CD4-positive, alpha-beta T cell treated with Interleukin-6 at 100 ng/mL for 8 hours (primary cell): ENCODE data around the gene MAEL.
"Not testable (repeated sequence)": the region's sequence is repeated elsewhere in the genome, so short reads cannot be mapped to it uniquely, and the experiment has no call there.

Experiments
- DNase-seq: peaks from one replicate; pipeline ENCODE4 v3.0.0-alpha.2; 2020; ENCODE audit warnings: mixed read lengths, low spot score

MAEL gene

DNA sequence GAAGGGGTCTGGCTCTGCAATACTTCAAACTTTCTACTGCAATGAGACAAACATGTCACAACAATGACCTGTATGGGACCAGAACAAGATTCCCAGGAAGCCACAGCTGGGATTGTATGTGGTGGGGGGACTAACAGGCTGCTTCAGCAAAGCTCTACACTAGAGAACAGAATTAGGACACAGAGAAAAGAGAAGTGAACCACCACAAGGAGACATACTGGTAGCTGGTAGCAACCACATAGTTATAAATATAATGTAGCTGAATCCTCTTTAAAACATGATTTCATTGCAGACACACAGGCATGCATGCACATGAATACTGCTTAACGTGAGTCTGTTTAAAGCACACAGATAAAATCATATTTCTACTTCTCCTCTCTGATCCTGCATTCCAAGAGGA lies 10.3 kb upstream of the MAEL start:
- DNase-seq: no peak

GRCh38 chr1:166980383-166980782 lies 8.7 kb upstream of the MAEL start:
- no peak for DNase-seq

DNA sequence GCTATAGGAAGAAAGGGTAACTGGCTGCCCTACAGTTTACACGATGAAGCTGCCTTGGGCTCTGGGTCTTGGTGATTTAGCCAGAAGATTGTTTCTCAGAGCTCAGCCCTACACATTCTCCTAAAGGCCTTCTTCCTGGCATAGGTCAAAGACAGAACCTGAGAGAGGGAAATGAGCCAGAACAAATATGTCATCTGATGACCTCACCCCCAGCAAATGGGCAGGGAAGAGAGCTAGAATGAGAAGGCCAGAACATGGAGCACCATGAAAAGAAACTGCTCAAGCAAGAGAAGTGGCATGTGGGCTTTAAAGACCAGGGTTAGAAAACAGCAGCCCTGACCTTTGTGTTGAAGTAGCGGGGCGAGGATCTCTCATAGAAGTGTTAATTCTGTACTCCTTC lies 8.3 kb upstream of the MAEL start:
- DNase-seq: no peak

DNA sequence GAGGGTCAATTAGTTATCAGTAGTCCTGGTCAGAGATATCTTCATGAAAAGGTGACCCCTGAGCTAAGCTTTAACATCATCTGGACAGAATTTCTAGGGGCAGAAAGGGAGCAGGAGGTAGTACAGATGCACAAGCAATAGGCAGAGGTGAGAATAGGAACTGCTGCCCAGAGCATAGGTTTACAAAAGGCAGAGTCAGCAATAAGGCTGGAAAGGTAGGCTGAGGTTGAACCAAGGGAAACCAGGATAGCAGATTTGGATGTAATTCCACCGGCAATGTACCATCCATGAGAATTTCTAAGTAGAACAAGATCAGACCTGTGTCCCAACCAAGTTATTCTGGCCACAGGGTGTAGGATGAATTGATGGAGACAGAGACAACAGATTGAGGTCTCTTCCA lies 7.5 kb upstream of the MAEL start:
- no peak for DNase-seq

DNA sequence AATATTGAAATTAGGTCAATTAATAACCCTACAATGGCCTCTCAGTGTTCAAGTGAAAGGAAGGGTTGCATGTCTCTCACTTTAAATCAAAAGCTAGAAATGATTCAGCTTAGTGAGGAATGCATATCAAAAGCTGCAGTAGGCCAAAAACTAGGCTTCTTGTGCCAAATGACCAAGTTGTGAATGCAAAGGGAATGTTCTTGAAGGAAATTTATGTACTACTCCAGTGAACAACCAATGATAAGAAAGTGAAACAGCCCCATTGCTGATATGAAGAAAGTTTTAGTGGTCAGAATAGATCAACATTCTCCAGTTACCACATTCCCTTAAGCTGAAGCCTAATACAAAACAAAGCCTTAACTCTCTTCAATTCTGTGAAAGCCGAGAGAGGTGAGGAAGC lies 10.0 kb downstream of the MAEL start:
- DNase-seq: no peak

- DNase-seq: no peak
These were observed 10.5 kb downstream of the MAEL start for GRCh38 chr1:166999500-167000055.

GRCh38 chr1:167000546-167000945 lies 11.5 kb downstream of the MAEL start:
- DNase-seq: no peak

DNA sequence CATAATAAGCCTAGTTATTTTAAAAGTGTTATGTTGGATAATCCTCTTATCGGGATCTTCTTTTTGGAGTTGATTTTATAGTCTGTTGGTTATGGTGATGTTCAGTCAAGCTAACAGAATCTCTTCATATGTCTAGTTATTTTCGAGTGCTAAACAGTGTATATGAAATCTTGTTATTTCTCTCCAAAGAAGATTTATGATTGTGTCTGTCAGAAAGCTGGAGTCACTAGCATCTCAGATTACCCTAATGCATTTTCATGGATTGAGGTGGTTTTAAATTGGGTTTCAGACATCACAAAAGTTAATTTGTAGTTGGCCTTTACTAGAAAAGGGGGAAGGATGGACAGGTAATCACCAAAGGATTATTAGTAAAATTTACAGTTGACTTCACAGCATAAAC lies 13.3 kb downstream of the MAEL start:
- no peak for DNase-seq

- DNase-seq: no peak
These were observed 14.6 kb downstream of the MAEL start for GRCh38 chr1:167003711-167004110.

DNA sequence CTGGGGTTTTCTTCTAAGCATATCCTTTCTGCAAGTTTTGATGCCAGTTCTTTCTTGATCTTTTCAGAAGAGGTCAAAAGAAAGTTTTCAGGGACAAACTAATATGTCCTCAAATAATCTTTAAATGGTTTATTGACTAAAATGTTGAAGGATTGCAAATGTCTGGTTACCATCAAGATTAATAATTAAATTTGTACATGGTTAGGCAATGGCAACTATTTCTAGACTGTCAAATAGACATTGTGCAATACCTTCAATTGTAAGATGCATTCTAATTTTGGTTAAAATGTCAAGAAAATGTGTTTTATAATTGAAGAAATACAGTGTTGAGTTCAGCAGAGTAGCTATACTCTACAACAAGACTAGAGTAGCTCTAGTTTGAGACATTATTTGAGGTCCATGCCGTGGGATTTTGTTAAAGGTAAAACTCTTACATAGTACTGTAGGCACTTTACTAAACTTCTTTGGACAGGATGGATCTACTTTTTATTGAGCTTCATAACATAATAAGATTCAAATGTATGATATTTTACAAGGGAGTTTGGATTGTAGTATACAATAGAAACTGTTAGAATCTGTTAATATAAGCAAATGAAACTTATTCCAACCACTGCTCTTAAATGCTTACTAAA lies 22.6 kb downstream of the MAEL start:
- no peak for DNase-seq

DNA sequence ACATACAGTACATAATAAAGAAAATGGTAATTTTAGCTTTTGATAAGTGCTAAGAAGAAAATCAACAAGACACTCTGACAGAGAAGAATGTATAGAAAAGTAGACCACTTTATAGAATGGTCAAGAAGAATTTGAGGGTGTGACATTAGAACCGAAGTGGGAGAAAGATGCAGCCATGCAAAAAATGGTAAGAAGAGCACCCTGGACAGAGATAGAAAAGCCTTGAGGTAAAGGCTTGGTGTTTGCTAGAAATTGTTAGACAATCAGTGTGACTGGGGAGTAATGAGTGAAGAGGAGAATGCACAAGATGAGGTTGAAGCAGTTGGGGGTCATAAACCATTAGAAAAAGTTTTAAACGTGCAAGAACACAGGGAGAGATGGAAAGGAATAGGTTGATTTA lies 23.5 kb downstream of the MAEL start:
- DNase-seq: no peak

- DNase-seq: no peak
These were observed 24.2 kb downstream of the MAEL start for GRCh38 chr1:167013108-167013929.

- DNase-seq: no peak
These were observed 27.1 kb downstream of the MAEL start for GRCh38 chr1:167016100-167016750.

DNA sequence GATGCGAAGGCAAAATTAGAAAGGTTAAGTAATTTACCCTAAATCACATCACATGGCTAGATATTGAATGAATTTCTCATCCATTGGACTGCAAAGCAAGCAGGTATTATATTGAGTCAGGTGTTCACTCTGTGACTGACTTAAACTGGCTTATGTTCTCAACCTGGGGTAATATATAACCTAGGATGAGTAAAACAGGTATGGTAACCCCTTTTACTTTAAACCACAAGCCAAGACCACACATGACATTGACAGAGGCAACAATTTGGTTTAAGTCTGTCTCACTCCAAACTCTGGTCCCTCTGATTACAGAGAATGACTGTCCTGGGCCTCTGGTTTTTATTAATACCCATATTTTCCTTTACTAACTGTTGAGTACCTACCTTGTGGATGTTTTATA lies 33.3 kb downstream of the MAEL start:
- DNase-seq: no peak

GRCh38 chr1:167029553-167029952 lies 40.5 kb downstream of the MAEL start:
- DNase-seq: not testable (repeated sequence)

DNA sequence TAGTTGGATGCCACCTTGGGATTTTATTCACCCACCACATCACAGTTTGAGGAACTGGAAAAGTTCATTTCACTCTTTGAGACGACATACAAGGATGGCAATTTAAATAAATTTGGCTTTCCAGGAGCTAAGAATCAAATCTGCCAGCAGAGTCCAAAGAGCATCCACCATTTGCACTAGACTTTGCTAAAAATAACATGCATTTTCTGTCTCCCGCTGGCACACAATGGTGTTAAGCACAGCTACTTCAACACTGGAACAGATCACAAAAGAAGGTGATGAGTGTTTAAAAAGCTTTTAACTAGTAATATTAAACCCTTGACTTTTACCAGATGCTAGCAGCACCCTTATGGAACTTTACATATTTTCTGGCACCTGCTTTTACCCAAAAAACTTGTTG lies 44.6 kb downstream of the MAEL start:
- no peak for DNase-seq

DNA sequence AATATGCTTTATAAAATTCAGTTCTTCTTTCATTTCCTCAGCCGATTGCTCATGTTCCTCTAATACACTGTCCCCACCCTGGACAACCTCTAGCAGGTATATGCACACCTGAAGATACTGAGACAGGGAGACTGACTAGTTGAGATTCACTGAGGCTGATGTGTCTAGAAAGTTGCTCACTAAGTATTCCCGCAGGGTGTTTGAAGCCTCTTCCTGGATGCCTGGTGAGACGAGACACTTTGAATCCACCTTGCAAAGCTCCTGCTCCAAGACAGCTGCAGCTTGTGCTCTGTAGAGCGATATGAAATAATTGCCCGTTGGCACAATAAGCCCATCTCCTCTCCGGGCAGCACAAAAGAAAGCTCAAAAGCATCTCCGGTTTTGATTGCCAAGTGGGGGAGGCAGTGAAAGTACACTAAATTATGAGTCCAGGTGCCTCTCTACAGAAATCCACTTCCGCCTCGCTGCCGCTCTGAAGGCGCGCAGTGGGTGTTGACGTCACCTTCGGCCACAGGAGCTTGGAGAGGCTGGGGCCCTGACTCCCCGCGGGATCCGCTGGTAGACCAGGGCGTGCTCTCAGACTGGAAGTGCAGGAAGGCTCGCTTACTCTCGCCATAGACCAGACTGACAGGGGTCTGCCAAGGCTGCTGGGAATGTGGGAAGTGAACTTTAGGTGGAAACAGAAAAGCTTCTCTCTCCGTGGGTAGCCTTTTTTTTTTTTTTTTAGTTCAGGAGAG lies 54.8 kb downstream of the MAEL start:
- peak; percentile 56 for DNase-seq

DNA sequence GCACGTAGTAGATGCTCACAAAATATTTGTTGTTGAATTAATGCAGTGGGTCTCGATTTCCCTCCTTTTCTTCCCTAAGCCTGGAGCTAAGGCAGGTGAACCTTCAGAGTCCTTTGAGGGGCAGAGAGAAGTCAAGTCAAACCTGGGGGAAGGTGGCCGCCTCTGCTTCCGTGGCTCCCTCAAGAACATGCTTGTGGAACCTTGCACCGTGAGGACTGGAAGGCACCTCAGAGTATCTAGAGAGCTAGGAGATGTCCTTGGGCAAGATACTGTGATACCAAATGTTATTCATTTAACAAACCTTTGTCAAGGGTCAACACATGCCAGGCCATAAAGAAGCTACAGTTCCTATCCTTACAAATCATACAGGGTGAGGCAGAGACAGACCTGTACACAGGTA lies 62.8 kb downstream of the MAEL start:
- DNase-seq: no peak

- no peak for DNase-seq
These were observed 63.3 kb downstream of the MAEL start for GRCh38 chr1:167052389-167052788.

DNA sequence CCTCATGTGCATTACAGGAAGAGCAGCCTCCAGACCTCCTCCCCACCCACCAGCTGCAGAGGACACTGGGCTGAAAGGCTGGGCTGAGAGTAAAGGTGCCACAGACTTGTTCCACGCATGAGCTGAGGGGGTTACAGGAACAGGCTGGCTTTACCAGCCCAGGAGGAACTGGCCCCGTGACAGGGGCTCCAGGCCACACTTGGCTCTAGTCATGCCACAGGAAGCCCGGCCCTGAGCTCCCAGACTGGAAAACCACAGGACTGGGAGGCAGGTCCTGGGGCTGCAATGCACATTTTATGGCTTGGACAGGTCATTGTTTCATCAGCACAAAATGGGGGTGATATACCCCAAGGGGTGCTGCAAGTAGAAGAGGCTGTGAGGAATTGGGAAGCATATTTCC lies 65.5 kb downstream of the MAEL start:
- no peak for DNase-seq

GRCh38 chr1:167054946-167055630 lies 66.0 kb downstream of the MAEL start:
- no peak for DNase-seq
